Activated CD4-positive, alpha-beta memory T cell treated with anti-CD3 and anti-CD28 coated beads, Interleukin-2, amount 10 ng/mL, durations not matched to agents 7 days and 5 days (primary cell): Measurements from ENCODE around the gene CDCP1. TPM values are rescaled to one million over a fixed set of nuclear protein-coding genes. Genes with fewer than 3 reads are reported as not detected.
"Not testable (repeated sequence)": the region's sequence is repeated elsewhere in the genome, so short reads cannot be mapped to it uniquely, and the experiment has no call there.

Source experiments
- CTCF ChIA-PET: fragments of 350-600 bp; sonication (Branson Sonifier 250); formaldehyde crosslinking; loops from one replicate; lab custom pipeline; 2021; ENCODE audit warnings: antibody characterized with exemption, inconsistent platforms; lab: Charles Lee
- POLR2A ChIA-PET: fragments of 350-600 bp; sonication (Branson Sonifier 250); formaldehyde crosslinking; loops from one replicate; lab custom pipeline; 2021; ENCODE audit warnings: antibody characterized with exemption; lab: Charles Lee
- DNase-seq: peaks from one replicate; pipeline ENCODE4 v3.0.0-alpha.2; 2020
- H3K27ac Mint-ChIP-seq: one replicate; pipeline ENCODE4 v1.8.0; 2021; ENCODE audit warnings: mild to moderate bottlenecking, mixed read lengths
- H3K27me3 Mint-ChIP-seq: one replicate; pipeline ENCODE4 v1.8.0; 2021; ENCODE audit warnings: mixed read lengths
- H3K36me3 Mint-ChIP-seq: one replicate; pipeline ENCODE4 v1.8.0; 2021; ENCODE audit warnings: low read depth, mixed read lengths
- H3K4me1 Mint-ChIP-seq: one replicate; pipeline ENCODE4 v1.8.0; 2021; ENCODE audit warnings: mixed read lengths
- H3K4me3 Mint-ChIP-seq: one replicate; pipeline ENCODE4 v1.8.0; 2021; ENCODE audit warnings: mild to moderate bottlenecking, mixed read lengths
- H3K9me3 Mint-ChIP-seq: one replicate; pipeline ENCODE4 v1.8.0; 2021; ENCODE audit warnings: mixed read lengths
- total RNA-seq, 2 experiments: library from RNA; stranded (reverse); gene quantifications; one replicate each; pipeline ENCODE4 v1.2.3, GENCODE V29; 2021

Gene CDCP1
- total RNA-seq, 2 experiments from 2014 or later: 1.9 to 2.2 TPM

DNA sequence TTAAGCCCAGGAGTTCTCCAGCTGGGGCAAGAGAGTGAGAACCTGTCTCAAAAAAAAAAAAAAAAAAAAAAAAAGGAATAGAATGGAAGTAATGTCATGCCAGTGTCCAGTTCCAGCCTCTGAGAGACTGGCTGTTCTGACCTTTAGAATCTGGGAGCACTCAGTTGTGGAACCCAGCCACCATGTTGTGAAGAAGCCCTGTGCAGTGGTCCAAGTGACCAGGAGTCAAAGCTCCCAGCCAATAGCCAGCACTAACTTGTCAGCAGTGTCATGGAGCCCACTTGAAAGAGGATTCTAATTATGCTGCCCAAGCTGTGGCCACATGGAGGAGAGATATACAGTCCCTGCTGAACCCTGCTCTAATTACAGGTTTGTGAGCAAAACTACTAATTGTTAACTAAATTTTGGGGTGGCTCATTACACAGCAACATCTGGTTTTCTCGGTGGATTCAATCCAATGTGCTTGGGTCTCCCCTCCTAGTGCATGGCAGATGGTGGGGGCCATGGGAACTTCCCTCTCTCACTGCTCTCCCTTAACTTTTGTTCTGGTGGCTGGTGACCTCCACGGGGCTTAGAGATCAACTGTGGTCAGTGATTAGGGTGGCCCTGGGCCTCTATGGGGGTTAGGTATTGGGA is 64.6 kb downstream of the CDCP1 start:
- Mint-ChIP-seq H3K4me1 (no peaks in the 10 kb centered on the region), H3K9me3 (no peaks in the 10 kb centered on the region), H3K36me3 (no peaks in the 10 kb centered on the region), H3K4me3 (no peak overlapping the region), H3K27me3 (peaks cover 6% of the 10 kb centered on the region), H3K27ac (no peak overlapping the region)
- POLR2A ChIA-PET: no interaction called here
- no peak for DNase-seq
- CTCF ChIA-PET: interaction anchor here (1.7 kb wide), 1 partner anchor 41 kb away, joined by 4 read pairs; no protein-coding TSS in a partner anchor

DNA sequence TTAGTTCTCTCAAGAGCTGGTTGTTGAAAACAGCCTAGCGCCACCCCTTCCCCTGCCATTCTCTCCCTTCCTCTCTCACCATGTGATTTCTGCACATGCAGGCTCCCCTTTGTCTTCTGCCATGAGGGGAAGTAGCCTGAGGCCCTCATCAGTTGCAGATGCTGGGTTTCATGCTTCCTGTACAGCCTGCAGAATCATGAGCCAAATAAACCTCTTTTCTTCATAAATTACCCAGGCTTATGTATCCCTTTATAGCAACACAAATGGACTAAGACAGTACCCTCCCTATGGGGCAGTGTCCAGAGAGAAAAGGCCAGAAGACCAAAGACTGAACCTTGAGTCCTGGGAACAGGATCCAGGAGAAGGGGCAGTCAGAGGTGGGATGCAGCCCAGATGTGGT is 65.4 kb downstream of the CDCP1 start:
- no peak overlapping the region for H3K4me3 Mint-ChIP-seq
- no peak overlapping the region for H3K27ac Mint-ChIP-seq
- ChIA-PET POLR2A (no interaction called here), CTCF (interaction anchor here (1.7 kb wide), 1 partner anchor 40 kb away, joined by 4 read pairs; no protein-coding TSS in a partner anchor)
- no peak for DNase-seq
- H3K36me3 Mint-ChIP-seq: no peaks in the 10 kb centered on the region
- no peaks in the 10 kb centered on the region for H3K9me3 Mint-ChIP-seq
- no peaks in the 10 kb centered on the region for H3K4me1 Mint-ChIP-seq
- H3K27me3 Mint-ChIP-seq: peaks cover 7% of the 10 kb centered on the region

DNA sequence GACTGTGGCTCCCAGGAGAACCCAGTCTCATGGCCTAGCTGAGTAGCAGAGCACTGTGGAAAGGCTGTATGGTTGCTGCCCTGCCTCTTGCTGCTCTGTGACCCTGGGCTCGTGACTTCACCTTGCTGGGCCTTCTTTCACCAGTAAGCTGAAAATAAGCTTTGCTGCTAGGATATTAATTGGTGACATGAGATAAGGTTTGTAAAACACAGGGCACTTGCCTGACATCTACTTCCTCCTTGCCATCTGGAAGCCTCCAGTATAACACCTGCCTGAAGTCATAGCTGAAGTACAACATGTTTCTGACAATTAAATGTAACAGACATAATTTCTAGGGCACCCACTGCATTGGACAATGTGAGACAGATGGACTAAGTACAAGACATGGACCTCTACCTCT is 66.5 kb downstream of the CDCP1 start:
- CTCF ChIA-PET: interaction anchor here (0.8 to 1.3 kb wide), 2 partner anchors 37 to 130 kb away, joined by 3 to 8 read pairs; no protein-coding TSS in a partner anchor
- H3K36me3 Mint-ChIP-seq: no peaks in the 10 kb centered on the region
- no peak for DNase-seq
- POLR2A ChIA-PET: no interaction called here
- H3K9me3 Mint-ChIP-seq: no peaks in the 10 kb centered on the region
- no peak overlapping the region for H3K4me3 Mint-ChIP-seq
- H3K27me3 Mint-ChIP-seq: peaks cover 8% of the 10 kb centered on the region
- H3K4me1 Mint-ChIP-seq: no peaks in the 10 kb centered on the region
- no peak overlapping the region for H3K27ac Mint-ChIP-seq

DNA sequence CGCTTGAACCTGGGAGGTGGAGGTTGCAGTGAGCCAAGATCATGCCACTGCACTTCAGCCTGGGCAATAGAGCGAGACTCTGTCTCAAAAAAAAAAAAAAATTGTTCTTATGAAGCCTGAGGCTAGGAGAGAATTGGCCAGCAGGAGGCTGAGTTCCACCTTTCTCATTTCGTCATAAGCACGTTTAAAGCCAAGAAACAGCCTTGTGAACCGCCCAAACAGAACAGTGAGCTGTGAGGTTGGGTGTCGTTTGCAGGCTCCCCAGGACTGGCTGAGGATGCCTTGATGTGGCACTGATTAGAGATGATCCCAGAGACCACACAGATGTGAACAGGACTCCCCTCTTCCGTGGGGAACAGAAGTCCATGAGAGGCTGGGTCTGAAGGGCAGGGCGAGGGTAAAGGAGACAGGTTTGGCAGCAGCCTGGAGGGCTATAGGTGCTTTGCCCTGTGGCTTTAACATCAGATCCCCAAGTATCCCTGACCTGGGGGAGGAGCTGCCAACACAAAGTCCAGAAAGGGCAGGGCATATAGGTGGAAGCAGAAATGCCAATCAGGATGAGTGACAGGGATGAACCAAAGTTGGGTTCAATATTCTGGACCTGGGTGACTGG is 67.2 kb downstream of the CDCP1 start:
- Mint-ChIP-seq H3K9me3 (no peaks in the 10 kb centered on the region), H3K36me3 (no peaks in the 10 kb centered on the region), H3K27me3 (peaks cover 14% of the 10 kb centered on the region), H3K4me3 (no peak overlapping the region), H3K4me1 (no peaks in the 10 kb centered on the region), H3K27ac (no peak overlapping the region)
- no peak for DNase-seq
- CTCF ChIA-PET: interaction anchor here (0.7 to 1.3 kb wide), 3 partner anchors 37 to 131 kb away, joined by 3 to 8 read pairs (median 3); no protein-coding TSS in a partner anchor
- POLR2A ChIA-PET: no interaction called here

DNA sequence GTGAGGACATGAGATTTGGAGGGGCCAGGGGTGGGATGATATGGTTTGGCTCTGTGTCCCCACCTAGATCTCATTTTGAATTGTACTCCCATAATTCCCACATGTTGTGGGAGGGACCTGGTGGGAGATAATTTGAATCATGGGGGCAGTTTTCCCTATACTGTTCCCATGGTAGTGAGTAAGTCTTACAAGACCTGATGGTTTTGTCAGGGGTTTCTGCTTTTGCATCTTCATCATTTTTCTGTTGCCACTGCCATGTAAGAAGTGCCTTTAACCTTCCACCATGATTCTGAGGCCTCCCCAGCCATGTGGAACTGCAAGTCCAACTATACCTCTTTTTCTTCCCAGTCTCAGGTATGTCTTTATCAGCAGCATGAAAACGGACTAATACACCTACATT is 67.9 kb downstream of the CDCP1 start:
- CTCF ChIA-PET: not testable (repeated sequence)

DNA sequence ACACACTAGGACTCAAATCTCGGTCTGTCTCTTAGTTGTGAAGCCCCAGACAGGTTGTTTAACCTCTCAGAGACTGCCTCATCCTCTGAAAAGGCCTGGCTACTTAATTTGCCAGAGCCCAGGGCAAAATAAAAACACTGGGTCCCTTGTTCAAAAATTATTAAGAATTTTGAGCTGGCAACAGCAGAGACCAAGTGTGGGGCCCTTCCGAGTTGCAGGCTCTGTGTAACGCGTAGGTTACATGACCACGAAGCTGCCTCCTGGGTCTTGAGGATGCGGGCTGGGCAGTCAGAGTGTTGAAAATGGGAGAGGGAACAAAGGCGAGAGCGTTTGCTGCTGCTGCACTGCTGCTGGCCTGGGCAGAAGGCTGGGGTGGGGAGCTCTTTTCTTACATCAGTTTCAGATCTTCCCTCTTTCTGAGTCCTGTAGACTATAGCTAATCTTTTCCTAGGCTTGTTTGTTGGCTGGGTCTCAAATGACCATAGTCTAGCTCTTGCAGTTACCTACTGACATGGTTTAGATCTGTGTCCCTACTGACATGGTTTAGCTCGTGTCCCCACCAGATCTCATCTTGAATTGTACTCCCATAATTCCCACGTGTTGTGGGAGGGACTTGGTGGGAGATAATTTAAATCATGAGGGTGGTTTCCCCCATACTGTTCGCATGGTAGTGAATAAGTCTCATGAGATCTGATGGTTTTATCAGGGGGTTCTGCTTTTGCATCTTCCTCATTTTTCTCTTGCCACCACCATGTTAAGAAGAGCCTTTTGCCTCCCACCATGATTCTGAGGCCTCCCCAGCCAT is 70.2 kb downstream of the CDCP1 start:
- CTCF ChIA-PET: no interaction called here
- Mint-ChIP-seq H3K4me1 (no peaks in the 10 kb centered on the region), H3K9me3 (no peaks in the 10 kb centered on the region), H3K4me3 (no peak overlapping the region), H3K27ac (no peak overlapping the region), H3K36me3 (no peaks in the 10 kb centered on the region), H3K27me3 (peaks cover 20% of the 10 kb centered on the region)
- POLR2A ChIA-PET: no interaction called here
- no peak for DNase-seq

More for the DNA sequence above, 67.9 kb downstream of the CDCP1 start:
- H3K4me1 Mint-ChIP-seq, H3K9me3 Mint-ChIP-seq, H3K36me3 Mint-ChIP-seq, DNase-seq, H3K27ac Mint-ChIP-seq, H3K4me3 Mint-ChIP-seq, POLR2A ChIA-PET: not testable (repeated sequence)
- H3K27me3 Mint-ChIP-seq: peaks cover 16% of the 10 kb centered on the region

DNA sequence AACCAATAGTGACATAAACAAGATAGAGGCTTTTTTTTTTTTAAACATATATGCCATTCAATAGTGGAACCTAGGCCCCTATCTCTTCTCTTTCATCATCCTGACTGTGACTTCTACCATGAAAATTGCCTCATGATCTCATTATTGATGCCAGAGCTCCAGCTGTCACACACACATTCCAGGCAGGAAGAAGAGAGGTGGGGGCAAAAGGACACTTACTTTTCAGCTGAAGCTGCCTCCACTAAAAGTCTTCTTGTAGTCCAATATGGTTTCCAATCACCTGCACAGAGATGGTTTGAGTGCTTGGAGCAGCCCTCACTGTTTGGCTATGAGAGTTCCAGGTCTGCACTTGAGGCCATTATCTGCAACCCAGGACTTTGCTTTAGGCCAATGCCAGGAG is 75.1 kb downstream of the CDCP1 start:
- ChIA-PET CTCF (interaction anchor here (1.7 kb wide), 1 partner anchor 30 kb away, joined by 4 read pairs; no protein-coding TSS in a partner anchor), POLR2A (no interaction called here)
- peaks cover 7% of the 10 kb centered on the region for H3K4me1 Mint-ChIP-seq
- no peak overlapping the region for H3K27ac Mint-ChIP-seq
- no peak for DNase-seq
- H3K4me3 Mint-ChIP-seq: no peak overlapping the region
- no peaks in the 10 kb centered on the region for H3K36me3 Mint-ChIP-seq
- H3K27me3 Mint-ChIP-seq: peaks cover 32% of the 10 kb centered on the region
- H3K9me3 Mint-ChIP-seq: no peaks in the 10 kb centered on the region

DNA sequence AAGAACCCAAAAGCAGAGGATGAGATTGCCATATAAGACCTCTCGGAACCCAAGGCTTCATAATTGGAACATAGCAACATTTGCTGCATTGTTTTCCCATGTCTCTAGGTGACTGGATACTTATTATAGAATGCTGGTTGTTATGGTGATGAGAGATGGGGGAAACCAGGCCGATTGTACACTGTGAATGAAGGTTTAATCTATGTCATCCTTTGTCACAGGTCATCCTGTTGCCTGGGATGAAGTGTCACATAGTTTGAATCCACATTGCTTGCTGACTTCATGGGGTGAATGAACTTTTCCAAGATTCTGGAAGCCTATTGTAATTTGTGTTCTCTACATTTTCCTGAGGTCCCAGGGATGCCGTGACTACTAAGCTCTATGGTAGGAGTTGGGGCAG is 78.2 kb downstream of the CDCP1 start:
- no peaks in the 10 kb centered on the region for H3K9me3 Mint-ChIP-seq
- no peak for DNase-seq
- H3K4me1 Mint-ChIP-seq: peaks cover 25% of the 10 kb centered on the region
- CTCF ChIA-PET: interaction anchor here (1.9 kb wide), 1 partner anchor 26 kb away, joined by 6 read pairs; no protein-coding TSS in a partner anchor
- H3K27me3 Mint-ChIP-seq: peaks cover 21% of the 10 kb centered on the region
- H3K36me3 Mint-ChIP-seq: no peaks in the 10 kb centered on the region
- POLR2A ChIA-PET: no interaction called here
- no peak overlapping the region for H3K27ac Mint-ChIP-seq
- no peak overlapping the region for H3K4me3 Mint-ChIP-seq

DNA sequence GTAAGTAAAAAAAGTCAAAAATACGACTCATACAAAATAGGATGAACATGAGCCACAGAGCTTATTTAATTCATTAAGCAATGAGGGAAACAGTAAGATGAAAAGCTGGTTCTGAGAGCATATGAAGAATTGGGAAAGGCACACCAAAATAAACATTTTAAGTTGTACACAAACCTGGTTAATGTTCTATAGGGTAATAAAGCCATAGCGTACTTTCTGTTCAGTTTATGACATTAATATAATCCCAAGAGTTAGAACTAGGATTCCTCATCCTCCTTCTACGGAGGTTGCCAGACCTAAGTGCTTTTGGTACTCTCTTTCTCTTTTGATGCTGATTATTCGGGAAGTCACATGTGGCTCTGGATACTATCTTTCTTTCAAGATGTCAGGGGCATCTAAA is 78.7 kb downstream of the CDCP1 start:
- no peak overlapping the region for H3K27ac Mint-ChIP-seq
- ChIA-PET POLR2A (no interaction called here), CTCF (interaction anchor here (0.7 kb wide), 1 partner anchor 12 kb away, joined by 3 read pairs; no protein-coding TSS in a partner anchor)
- H3K4me3 Mint-ChIP-seq: no peak overlapping the region
- H3K4me1 Mint-ChIP-seq: peaks cover 27% of the 10 kb centered on the region
- peaks cover 17% of the 10 kb centered on the region for H3K27me3 Mint-ChIP-seq
- H3K9me3 Mint-ChIP-seq: no peaks in the 10 kb centered on the region
- DNase-seq: no peak
- no peaks in the 10 kb centered on the region for H3K36me3 Mint-ChIP-seq

DNA sequence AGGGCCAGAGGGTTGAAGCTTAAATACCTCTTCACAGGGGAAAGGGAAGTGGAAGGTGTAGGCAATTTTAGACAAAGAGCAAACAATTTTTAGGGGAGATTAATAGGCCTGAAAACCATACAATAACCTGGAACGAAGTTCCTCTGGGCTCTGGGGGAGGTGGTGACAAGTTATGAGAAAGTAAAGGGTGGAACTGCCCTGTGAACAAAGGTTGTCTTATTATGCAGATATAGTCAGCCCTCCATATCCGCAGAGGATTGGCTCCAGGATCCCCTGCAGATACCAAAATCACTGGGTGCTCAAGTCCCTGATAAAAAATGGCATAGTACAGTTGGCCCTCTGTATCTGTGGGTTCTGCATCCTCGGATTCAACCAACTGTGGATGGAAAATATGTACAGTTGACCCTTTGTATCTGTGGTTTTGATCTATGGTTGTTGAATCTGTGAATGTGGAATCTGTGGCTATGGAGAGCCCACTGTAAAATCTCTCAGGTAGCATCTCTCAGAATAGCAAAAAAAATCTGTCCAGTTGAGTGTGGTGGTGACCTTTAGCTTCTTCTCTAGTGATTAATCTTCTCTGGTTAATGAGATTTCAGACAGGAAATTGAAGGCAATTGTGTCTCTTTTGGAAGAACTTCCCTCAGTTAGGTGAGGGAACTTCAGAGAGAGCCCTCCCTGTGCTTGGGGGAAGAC is 79.9 kb downstream of the CDCP1 start:
- no peak for DNase-seq
- ChIA-PET CTCF (interaction anchor here (0.6 kb wide), 1 partner anchor 143 kb away, joined by 3 read pairs; no protein-coding TSS in a partner anchor), POLR2A (no interaction called here)
- H3K27me3 Mint-ChIP-seq: peaks cover 17% of the 10 kb centered on the region
- H3K27ac Mint-ChIP-seq: no peak overlapping the region
- H3K4me1 Mint-ChIP-seq: peaks cover 31% of the 10 kb centered on the region
- H3K9me3 Mint-ChIP-seq: no peaks in the 10 kb centered on the region
- no peaks in the 10 kb centered on the region for H3K36me3 Mint-ChIP-seq
- H3K4me3 Mint-ChIP-seq: no peak overlapping the region

DNA sequence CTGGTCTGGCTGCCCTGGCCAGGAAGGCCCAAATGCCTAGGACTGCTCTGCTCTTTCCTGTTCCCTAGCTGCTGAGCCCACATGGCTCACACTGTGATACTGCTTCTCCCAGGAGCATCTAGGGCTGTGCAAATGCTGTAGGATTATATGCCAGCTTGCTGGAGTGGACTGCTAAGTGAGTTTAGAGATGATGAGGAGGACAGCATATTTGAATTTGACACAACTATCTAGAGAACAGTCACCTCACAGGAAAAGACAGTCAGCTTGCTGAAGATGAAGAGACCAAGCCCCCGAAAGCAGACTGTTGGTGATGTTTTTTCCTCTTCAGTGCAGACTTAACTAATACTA is 80.8 kb downstream of the CDCP1 start:
- Mint-ChIP-seq H3K27ac (peak overlapping the region; percentile 22), H3K27me3 (peaks cover 17% of the 10 kb centered on the region), H3K9me3 (no peaks in the 10 kb centered on the region), H3K4me3 (no peak overlapping the region), H3K36me3 (no peaks in the 10 kb centered on the region), H3K4me1 (peaks cover 31% of the 10 kb centered on the region)
- POLR2A ChIA-PET: no interaction called here
- DNase-seq: no peak
- CTCF ChIA-PET: interaction anchor here (1.5 kb wide), 1 partner anchor 10 kb away, joined by 4 read pairs; no protein-coding TSS in a partner anchor

DNA sequence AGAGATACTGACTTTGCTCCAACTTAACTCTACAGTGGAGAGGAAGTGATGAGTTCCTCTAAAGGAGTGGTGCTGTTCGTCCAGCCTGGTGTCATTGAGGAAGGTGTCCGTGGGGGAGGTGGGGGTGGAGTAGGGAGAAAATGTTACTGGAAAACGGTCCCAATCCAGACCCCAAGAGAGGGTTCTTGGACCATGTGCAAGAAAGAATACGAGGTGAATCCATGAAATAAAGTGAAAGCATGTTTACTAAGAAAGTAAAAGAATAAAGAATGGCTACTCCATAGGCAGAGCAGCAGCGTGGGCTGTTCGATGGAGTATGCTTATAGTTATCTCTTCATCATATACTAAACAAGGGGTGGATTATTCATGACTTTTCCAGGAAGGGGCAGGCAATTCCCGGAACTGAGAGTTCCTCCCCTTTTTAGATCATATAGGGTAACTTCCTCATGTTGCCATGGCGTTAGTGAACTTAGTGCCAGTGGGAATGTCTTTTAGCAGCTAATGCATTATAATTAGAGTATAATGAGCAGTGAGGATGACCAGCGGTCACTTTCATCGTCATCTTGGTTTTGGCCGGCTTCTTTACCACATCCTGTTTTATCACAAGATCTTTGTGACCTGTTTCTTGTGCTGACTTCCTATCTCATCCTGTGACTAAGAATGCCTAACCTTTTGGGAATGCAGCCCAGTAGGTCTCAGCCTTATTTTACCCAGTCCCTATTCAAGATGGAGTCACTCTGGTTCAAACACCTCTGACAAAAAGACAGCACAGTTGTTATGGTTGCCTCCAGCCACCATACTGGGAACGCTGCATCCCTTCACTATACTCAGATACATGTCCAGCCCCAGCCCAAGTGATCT is 81.4 kb downstream of the CDCP1 start:
- ChIA-PET POLR2A (no interaction called here), CTCF (interaction anchor here (1.0 to 1.5 kb wide), 2 partner anchors 9 to 24 kb away, joined by 3 to 4 read pairs; no protein-coding TSS in a partner anchor)
- no peaks in the 10 kb centered on the region for H3K9me3 Mint-ChIP-seq
- peak overlapping the region; percentile 82 for H3K27ac Mint-ChIP-seq
- H3K36me3 Mint-ChIP-seq: no peaks in the 10 kb centered on the region
- H3K4me3 Mint-ChIP-seq: peak overlapping the region; percentile 60
- peaks cover 31% of the 10 kb centered on the region for H3K4me1 Mint-ChIP-seq
- H3K27me3 Mint-ChIP-seq: peaks cover 17% of the 10 kb centered on the region
- peak; percentile 78 for DNase-seq
